Loucy (cell line): ENCODE results near the gene CHST11.

Experiments used
- H2AFZ ChIP-seq: fragments of 200-600 bp; sonication (generic); 2 replicates; pipeline ENCODE4 v1.6.0; 2016; ENCODE audit warnings: antibody characterized with exemption, mild to moderate bottlenecking, low read length, moderate library complexity
- H3F3A ChIP-seq: fragments of 200-600 bp; 2 replicates; pipeline ENCODE4 v1.6.0; 2016; ENCODE audit warnings: antibody characterized with exemption, low read depth, mild to moderate bottlenecking
- H3K27me3 ChIP-seq: fragments of 200-600 bp; sonication (generic); 2 replicates; pipeline ENCODE4 v1.6.1; 2014; ENCODE audit warnings: low read length, mild to moderate bottlenecking; ENCODE audit not compliant: insufficient read depth, poor library complexity, severe bottlenecking
- H3K36me3 ChIP-seq: fragments of 200-600 bp; sonication (generic); 2 replicates; pipeline ENCODE4 v1.6.1; 2016; ENCODE audit warnings: low read length; ENCODE audit not compliant: insufficient read depth
- H3K4me1 ChIP-seq: fragments of 200-600 bp; sonication (generic); 2 replicates; pipeline ENCODE4 v1.5.1; 2014; ENCODE audit warnings: low read length, mild to moderate bottlenecking; ENCODE audit not compliant: insufficient read depth, poor library complexity, severe bottlenecking
- H3K4me2 ChIP-seq: fragments of 200-600 bp; sonication (generic); 2 replicates; pipeline ENCODE4 v1.6.0; 2014; ENCODE audit warnings: antibody characterized with exemption, low read length, low read depth, mild to moderate bottlenecking; ENCODE audit not compliant: poor library complexity, severe bottlenecking
- H3K4me3 ChIP-seq: fragments of 200-600 bp; sonication (generic); 2 replicates; pipeline ENCODE4 v1.5.1; 2014; ENCODE audit warnings: low read length, mild to moderate bottlenecking, mixed read lengths; ENCODE audit not compliant: poor library complexity, severe bottlenecking
- H3K79me2 ChIP-seq: fragments of 200-600 bp; sonication (generic); 2 replicates; pipeline ENCODE4 v1.6.1; 2014; ENCODE audit warnings: low read length; ENCODE audit not compliant: insufficient read depth
- H3K9ac ChIP-seq: fragments of 200-600 bp; sonication (generic); 2 replicates; pipeline ENCODE4 v1.6.0; 2014; ENCODE audit warnings: mild to moderate bottlenecking, low read depth, low read length, moderate library complexity; ENCODE audit not compliant: poor library complexity, severe bottlenecking
- H3K9me2 ChIP-seq: fragments of 200-600 bp; sonication (generic); replicated peaks from 2 replicates; pipeline ENCODE4 v1.6.1; 2016; ENCODE audit warnings: low read depth, low read length, mixed read lengths
- H3K9me3 ChIP-seq: fragments of 200-600 bp; sonication (generic); 2 replicates; pipeline ENCODE4 v1.6.1; 2014; ENCODE audit warnings: mild to moderate bottlenecking, antibody characterized with exemption, low read length, low read depth; ENCODE audit not compliant: insufficient read depth
- H4K20me1 ChIP-seq: fragments of 200-600 bp; sonication (generic); 2 replicates; pipeline ENCODE4 v1.6.0; 2014; ENCODE audit warnings: antibody characterized with exemption, low read length, mild to moderate bottlenecking; ENCODE audit not compliant: insufficient read depth, poor library complexity, severe bottlenecking
- CTCF ChIP-seq: fragments of 200-600 bp; sonication (generic); conservative IDR thresholded peaks from 2 replicates; pipeline ENCODE4 v1.5.1; 2014; ENCODE audit warnings: mild to moderate bottlenecking, antibody characterized with exemption, low read length
- EZH2phosphoT487 ChIP-seq: fragments of 200-600 bp; IDR thresholded peaks from 2 replicates; pipeline ENCODE4 v1.6.1; 2018; ENCODE audit warnings: antibody characterized with exemption, mild to moderate bottlenecking, moderate library complexity, borderline replicate concordance

CHST11 gene

GRCh38 chr12:104772336-104772735, 315.6 kb downstream of the CHST11 start:
- TF ChIP-seq CTCF (no peak), EZH2phosphoT487 (no peak)
- H3K9ac ChIP-seq: no peak overlapping the region
- H3K27me3 ChIP-seq: no peaks in the 10 kb centered on the region
- H3K79me2 ChIP-seq: no peaks in the 10 kb centered on the region
- H2AFZ ChIP-seq: no peak overlapping the region
- H3K9me2 ChIP-seq: no peaks in the 10 kb centered on the region
- no peaks in the 10 kb centered on the region for H3F3A ChIP-seq
- H3K4me1 ChIP-seq: no peaks in the 10 kb centered on the region
- H3K4me3 ChIP-seq: no peak overlapping the region
- H4K20me1 ChIP-seq: no peaks in the 10 kb centered on the region
- no peak overlapping the region for H3K4me2 ChIP-seq
- H3K36me3 ChIP-seq: no peaks in the 10 kb centered on the region
- peaks cover 5% of the 10 kb centered on the region; the same call in 1 of the 2 replicates for H3K9me3 ChIP-seq

- Histone ChIP-seq H3K9ac (no peak overlapping the region), H3K9me3 (peaks cover 12% of the 10 kb centered on the region; the same call in 1 of the 2 replicates), H3K79me2 (no peaks in the 10 kb centered on the region), H4K20me1 (no peaks in the 10 kb centered on the region), H3K27me3 (no peaks in the 10 kb centered on the region), H3K4me1 (no peaks in the 10 kb centered on the region), H3K9me2 (no peaks in the 10 kb centered on the region), H3K4me2 (no peak overlapping the region), H3F3A (no peaks in the 10 kb centered on the region), H3K36me3 (no peaks in the 10 kb centered on the region), H2AFZ (no peak overlapping the region), H3K4me3 (no peak overlapping the region)
- no peak for TF ChIP-seq EZH2phosphoT487
- TF ChIP-seq CTCF: no peak
Observed at GRCh38 chr12:104775731-104776231, 319.0 kb downstream of the CHST11 start.

- H3K4me2 ChIP-seq: no peak overlapping the region
- H3K27me3 ChIP-seq: no peaks in the 10 kb centered on the region
- H3K9me3 ChIP-seq: peaks cover 13% of the 10 kb centered on the region; the same call in 1 of the 2 replicates
- no peak overlapping the region for H3K9ac ChIP-seq
- H4K20me1 ChIP-seq: no peaks in the 10 kb centered on the region
- H2AFZ ChIP-seq: no peak overlapping the region
- H3K79me2 ChIP-seq: no peaks in the 10 kb centered on the region
- no peaks in the 10 kb centered on the region for H3K9me2 ChIP-seq
- no peaks in the 10 kb centered on the region for H3F3A ChIP-seq
- no peaks in the 10 kb centered on the region for H3K4me1 ChIP-seq
- TF ChIP-seq CTCF (no peak), EZH2phosphoT487 (no peak)
- no peaks in the 10 kb centered on the region for H3K36me3 ChIP-seq
- no peak overlapping the region for H3K4me3 ChIP-seq
Observed at GRCh38 chr12:104779134-104779533, 322.4 kb downstream of the CHST11 start.
